HG02623 (cell line): ENCODE results near the gene RSPRY1.

Experiments
- ATAC-seq: cut with Tn5 transposase; IDR thresholded peaks from one replicate; pipeline ENCODE4 v1.9.1; 2021; ENCODE audit warnings: moderate library complexity; ENCODE audit not compliant: unreplicated experiment

RSPRY1 gene

GRCh38 chr16:57152096-57153093, 33.7 kb upstream of the RSPRY1 start:
- no peak for ATAC-seq

- no peak for ATAC-seq
Measured at GRCh38 chr16:57153841-57154240, 32.3 kb upstream of the RSPRY1 start.

GRCh38 chr16:57155702-57156350, 30.3 kb upstream of the RSPRY1 start:
- no peak for ATAC-seq

- ATAC-seq, result no peak
Measured at GRCh38 chr16:57156351-57156703, 29.8 kb upstream of the RSPRY1 start.

GRCh38 chr16:57157533-57157932, 28.6 kb upstream of the RSPRY1 start:
- ATAC-seq, result no peak

- no peak for ATAC-seq
Measured at GRCh38 chr16:57159447-57159846, 26.7 kb upstream of the RSPRY1 start.

- ATAC-seq, result no peak
Measured at GRCh38 chr16:57163842-57164241, 22.3 kb upstream of the RSPRY1 start.

- ATAC-seq, result no peak
Measured at GRCh38 chr16:57165483-57165882, 20.6 kb upstream of the RSPRY1 start.

GRCh38 chr16:57165938-57166337, 20.2 kb upstream of the RSPRY1 start:
- no peak for ATAC-seq

GRCh38 chr16:57166451-57166850, 19.7 kb upstream of the RSPRY1 start:
- ATAC-seq, result no peak

- no peak for ATAC-seq
Measured at GRCh38 chr16:57166951-57167350, 19.2 kb upstream of the RSPRY1 start.

- no peak for ATAC-seq
Measured at GRCh38 chr16:57167538-57167937, 18.6 kb upstream of the RSPRY1 start.

GRCh38 chr16:57167953-57168352, 18.2 kb upstream of the RSPRY1 start:
- ATAC-seq, result no peak

- no peak for ATAC-seq
Measured at GRCh38 chr16:57169327-57169726, 16.8 kb upstream of the RSPRY1 start.

GRCh38 chr16:57172721-57173290, 13.3 kb upstream of the RSPRY1 start:
- ATAC-seq, result no peak

- no peak for ATAC-seq
Measured at GRCh38 chr16:57175896-57176295, 10.2 kb upstream of the RSPRY1 start.

- ATAC-seq, result no peak
Measured at GRCh38 chr16:57178196-57178595, 7.9 kb upstream of the RSPRY1 start.

- no peak for ATAC-seq
Measured at GRCh38 chr16:57178793-57179212, 7.3 kb upstream of the RSPRY1 start.

GRCh38 chr16:57179215-57179828, 6.8 kb upstream of the RSPRY1 start:
- no peak for ATAC-seq

GRCh38 chr16:57184113-57184512, 2.0 kb upstream of the RSPRY1 start:
- ATAC-seq, result no peak

GRCh38 chr16:57184887-57185445, 1.2 kb upstream of the RSPRY1 start:
- ATAC-seq, result no peak
